GM13976 (cell line): ENCODE results near the gene SUPT3H.

Experiments used
- DNase-seq: peaks from one replicate; pipeline ENCODE4 v3.0.0; 2012; ENCODE audit warnings: low spot score
- in situ Hi-C: fragments of 300-500 bp; cut with MboI; formaldehyde crosslinking; loops from one replicate; pipeline ENCODE4 v1.12.0; 2022; ENCODE audit warnings: low sequenced_read_pairs, mixed read lengths, inconsistent platforms; ENCODE audit not compliant: unreplicated experiment
- TF ChIP-seq, protein P1 (sequence below): IDR thresholded peaks from 2 replicates; pipeline ENCODE4 v1.5.1; 2012; ENCODE audit warnings: borderline replicate concordance, mild to moderate bottlenecking; ENCODE audit not compliant: insufficient read depth; ENCODE audit errors: extremely low read depth, missing control alignments, control extremely low read depth

SUPT3H gene

GRCh38 chr6:45109551-45109950 is 268.2 kb downstream of the SUPT3H start:
- no peak for DNase-seq
- in situ Hi-C loops = no loop called here

DNA sequence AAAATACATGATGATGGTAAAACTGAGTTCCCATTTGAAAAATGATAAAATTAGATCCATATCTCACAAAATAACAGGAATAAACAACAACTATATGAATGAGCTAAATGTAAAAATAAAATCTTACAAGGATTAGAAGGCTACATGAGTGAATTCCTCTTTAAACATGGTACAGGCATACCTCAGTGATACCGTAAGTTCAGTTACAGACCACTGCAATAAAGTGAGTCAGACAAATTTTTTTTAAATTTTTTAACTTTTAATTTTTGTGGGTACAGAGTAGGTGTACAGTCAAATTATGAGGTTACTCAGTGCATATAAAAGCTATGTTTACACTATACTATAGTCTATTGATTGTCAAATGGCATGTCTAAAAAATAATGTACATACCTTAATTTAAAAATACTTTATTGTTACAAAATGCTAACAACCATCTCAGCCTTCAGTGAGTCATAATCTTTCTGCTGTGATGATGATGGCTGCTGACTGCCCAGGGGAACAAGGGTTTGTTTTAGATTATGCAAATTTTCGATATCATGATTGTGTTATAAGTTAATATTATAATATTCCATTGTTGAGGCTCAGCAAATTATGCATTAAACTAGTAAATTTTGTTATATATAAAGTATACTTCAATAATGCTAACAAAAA is 272.4 kb downstream of the SUPT3H start:
- TF ChIP-seq, protein P1, sequence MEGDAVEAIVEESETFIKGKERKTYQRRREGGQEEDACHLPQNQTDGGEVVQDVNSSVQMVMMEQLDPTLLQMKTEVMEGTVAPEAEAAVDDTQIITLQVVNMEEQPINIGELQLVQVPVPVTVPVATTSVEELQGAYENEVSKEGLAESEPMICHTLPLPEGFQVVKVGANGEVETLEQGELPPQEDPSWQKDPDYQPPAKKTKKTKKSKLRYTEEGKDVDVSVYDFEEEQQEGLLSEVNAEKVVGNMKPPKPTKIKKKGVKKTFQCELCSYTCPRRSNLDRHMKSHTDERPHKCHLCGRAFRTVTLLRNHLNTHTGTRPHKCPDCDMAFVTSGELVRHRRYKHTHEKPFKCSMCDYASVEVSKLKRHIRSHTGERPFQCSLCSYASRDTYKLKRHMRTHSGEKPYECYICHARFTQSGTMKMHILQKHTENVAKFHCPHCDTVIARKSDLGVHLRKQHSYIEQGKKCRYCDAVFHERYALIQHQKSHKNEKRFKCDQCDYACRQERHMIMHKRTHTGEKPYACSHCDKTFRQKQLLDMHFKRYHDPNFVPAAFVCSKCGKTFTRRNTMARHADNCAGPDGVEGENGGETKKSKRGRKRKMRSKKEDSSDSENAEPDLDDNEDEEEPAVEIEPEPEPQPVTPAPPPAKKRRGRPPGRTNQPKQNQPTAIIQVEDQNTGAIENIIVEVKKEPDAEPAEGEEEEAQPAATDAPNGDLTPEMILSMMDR = no peak
- DNase-seq = no peak
- in situ Hi-C loops = no loop called here

More at GRCh38 chr6:45109551-45109950, 268.2 kb downstream of the SUPT3H start:
- TF ChIP-seq, protein P1 = no peak

DNA sequence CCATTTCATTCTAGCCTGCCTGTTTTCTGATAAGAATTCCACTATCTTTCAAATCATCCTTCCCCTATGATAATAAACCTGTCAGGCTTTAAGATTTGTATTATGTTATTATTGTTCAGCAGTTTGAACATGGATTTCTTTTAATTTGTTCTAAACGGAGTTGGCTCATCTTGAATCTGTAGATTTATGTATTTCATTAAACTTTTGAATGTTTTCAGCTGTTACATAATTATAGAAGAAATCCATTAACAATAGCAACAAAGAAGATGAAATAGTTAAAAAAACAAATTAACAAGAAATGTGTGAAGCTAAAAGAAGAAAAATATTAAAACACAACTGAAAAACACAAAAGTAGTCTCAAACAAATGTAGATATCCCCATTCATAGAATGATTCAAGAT is 273.3 kb downstream of the SUPT3H start:
- in situ Hi-C loops = no loop called here
- TF ChIP-seq, protein P1 = no peak
- no peak for DNase-seq

DNA sequence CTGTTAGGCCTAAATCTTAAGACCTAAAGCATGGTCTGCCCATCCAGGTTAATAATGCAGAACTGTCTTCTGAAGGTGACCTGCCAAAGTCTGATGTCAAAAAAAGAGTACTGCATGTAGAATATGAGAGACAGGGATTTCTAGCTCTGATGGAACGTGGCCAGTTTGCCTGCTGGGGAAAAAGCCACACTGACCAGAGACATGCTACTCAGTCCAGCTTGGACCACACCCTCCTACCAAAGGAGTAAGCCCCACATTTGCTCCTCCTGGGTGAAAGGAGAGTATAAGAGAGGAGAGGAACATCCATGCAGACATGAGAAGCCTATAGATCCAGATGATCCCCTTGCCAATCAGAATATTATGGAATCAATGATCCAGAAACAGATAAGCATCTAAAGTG is 279.5 kb downstream of the SUPT3H start:
- in situ Hi-C loops = no loop called here
- TF ChIP-seq, protein P1 = no peak
- no peak for DNase-seq

- DNase-seq = no peak
- TF ChIP-seq, protein P1 = no peak
- in situ Hi-C loops = no loop called here
Measured at GRCh38 chr6:45094831-45095230, 282.9 kb downstream of the SUPT3H start.

GRCh38 chr6:45092135-45092534 is 285.6 kb downstream of the SUPT3H start:
- in situ Hi-C loops = no loop called here
- no peak for DNase-seq
- TF ChIP-seq, protein P1 = no peak
